Right lobe of liver (tissue), 6 donors: ENCODE data around the gene PEX11G. TPM values are rescaled to one million over a fixed set of nuclear protein-coding genes. Genes with fewer than 3 reads are reported as not detected.
A peak's percentile ranks its signal among the peaks of the same experiment; 100 is the strongest.

ENCODE experiments used
- ATAC-seq, 4 donors: fragments of 200-7000 bp; cut with Tn5 transposase; one replicate each; pipeline ENCODE4 v1.9.1; 2020; ENCODE audit warnings: mild to moderate bottlenecking in 4 of 4, moderate library complexity in 4 of 4
- DNase-seq, 3 donors: peaks; one replicate each; pipeline ENCODE4 v3.0.0-alpha.2; 2020
- H3K27ac ChIP-seq, 3 donors: fragments of 200-600 bp; one replicate each; pipeline ENCODE4 v1.8.0; 2022
- H3K27me3 ChIP-seq, 2 donors: fragments of 200-600 bp; one replicate each; pipeline ENCODE4 v1.8.0; 2022
- H3K36me3 ChIP-seq, 4 donors: fragments of 200-600 bp; sonication (generic) in 1 of 4; one replicate each; pipeline versions ENCODE4 v1.5.1 to v1.8.0; 2017 to 2022; ENCODE audit warnings: control low read depth in 1 of 4
- H3K4me1 ChIP-seq, 4 donors: fragments of 200-600 bp; sonication (generic) in 1 of 4; one replicate each; pipeline versions ENCODE4 v1.5.1 to v1.8.0; 2017 to 2022; ENCODE audit warnings: control low read depth in 1 of 4
- H3K4me3 ChIP-seq, 3 donors: fragments of 200-600 bp; one replicate each; pipeline ENCODE4 v1.8.0; 2022
- H3K9me3 ChIP-seq, 4 donors: fragments of 200-600 bp; sonication (generic) in 1 of 4; one replicate each; pipeline versions ENCODE4 v1.5.1 to v1.8.0; 2017 to 2022; ENCODE audit warnings: control low read depth in 1 of 4
- POLR2A ChIP-seq: fragments of 450-650 bp; IDR thresholded peaks from one replicate; pipeline ENCODE4 v1.6.1; 2017; ENCODE audit warnings: antibody characterized with exemption, mild to moderate bottlenecking
- WGBS: methylation state at CpG from one replicate; pipeline ENCODE4 v1.1.6; 2018; ENCODE audit warnings: low coverage, low lambda C conversion rate; ENCODE audit not compliant: insufficient coverage; ENCODE audit errors: missing lambda C conversion rate; 5-methylcytosine and 5-hydroxymethylcytosine counted together
- intact Hi-C, 2 donors: fragments of 100-400 bp; cut with DNase I; formaldehyde crosslinking; loops; one replicate each; pipeline versions ENCODE4 v1.11.2 to v1.14.1; 2022
- total RNA-seq, 6 experiments: library from RNA; depleted of rRNA in 2 of 6; stranded (reverse); fragments of >200 nt in 2 of 6; fragmentation: NEBNext Ultra II Directional in 3 of 6; extraction: Animal tissue kit (Norgen Biotek cat#: 25700) in 3 of 6; gene quantifications; one replicate each; pipeline versions ENCODE4 v1.1.0 to v1.2.4, GENCODE V29; 2016 to 2023
- TF ChIP-seq, protein P1 (sequence below), 4 donors: fragments of 200-600 bp in 3 of 4; fragments of 450-650 bp in 1 of 4; IDR thresholded peaks; one replicate each; pipeline versions ENCODE4 v1.5.1 to v1.8.0; 2016 to 2022; ENCODE audit warnings: antibody characterized with exemption in 4 of 4, mild to moderate bottlenecking in 2 of 4
- donor health status: DM: no; HTN: yes; CAD: no.
- donor health status: DM: no; HTN: no; CAD: no.
- donor health status: DM: no; HTN: no; CAD: no.
- donor health status: DM: no; HTN: yes; CAD: no.
- donor health status: DM: no; HTN: yes; CAD: no.

Gene PEX11G
- total RNA-seq, 6 experiments from 2014 or later: 4.8 to 14.3 (median 9.4) TPM

DNA sequence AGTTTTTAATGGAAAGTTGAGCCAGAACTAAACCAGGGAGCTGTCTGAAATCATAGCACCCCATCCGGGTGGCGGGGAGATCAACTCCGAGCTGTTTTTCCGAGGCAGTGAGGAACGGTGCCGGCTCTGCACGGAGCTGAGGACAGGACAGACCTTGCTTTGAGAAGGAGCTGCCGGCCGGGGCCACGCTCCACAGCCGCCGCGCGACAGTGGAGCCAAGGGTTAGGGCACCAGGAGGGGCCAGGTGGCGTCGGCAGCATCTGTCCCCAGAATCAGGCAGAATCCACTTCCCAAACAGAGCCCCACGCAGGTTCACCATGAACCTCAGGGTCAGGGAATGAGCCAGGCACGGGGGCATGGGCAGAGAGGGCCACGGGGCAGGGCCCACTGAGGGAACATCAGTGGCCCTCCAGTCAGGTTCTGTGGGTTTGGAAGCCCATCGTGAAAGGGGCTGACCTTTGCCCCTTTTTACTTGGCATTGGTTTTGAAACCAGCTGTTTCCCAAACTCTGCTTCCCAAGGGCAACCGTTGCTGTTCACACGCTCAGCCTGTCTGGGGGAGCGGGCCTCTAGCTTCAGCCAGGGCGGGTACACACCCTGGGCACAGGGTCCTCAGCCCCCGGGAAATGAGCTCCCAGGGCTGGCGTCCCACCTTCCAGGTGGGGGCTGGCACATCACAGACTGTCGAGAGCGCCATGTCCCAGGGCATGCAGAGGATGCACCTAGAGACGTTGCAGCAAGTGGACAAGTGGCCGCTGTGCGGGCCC is 18.1 kb downstream of the PEX11G start:
- H3K4me3 ChIP-seq: no peak overlapping the region
- peaks cover 0 to 39% (median 1%) of the 10 kb centered on the region in 4 donors for H3K36me3 ChIP-seq
- WGBS: 20% methylated on average over 1 of the region's 31 CpGs
- ATAC-seq (peak in 1 of 4 donors; percentile 24), DNase-seq (no peak)
- intact Hi-C loops: no loop called here
- no peaks in the 10 kb centered on the region for H3K4me1 ChIP-seq
- no peak for TF ChIP-seq POLR2A
- TF ChIP-seq, protein P1, sequence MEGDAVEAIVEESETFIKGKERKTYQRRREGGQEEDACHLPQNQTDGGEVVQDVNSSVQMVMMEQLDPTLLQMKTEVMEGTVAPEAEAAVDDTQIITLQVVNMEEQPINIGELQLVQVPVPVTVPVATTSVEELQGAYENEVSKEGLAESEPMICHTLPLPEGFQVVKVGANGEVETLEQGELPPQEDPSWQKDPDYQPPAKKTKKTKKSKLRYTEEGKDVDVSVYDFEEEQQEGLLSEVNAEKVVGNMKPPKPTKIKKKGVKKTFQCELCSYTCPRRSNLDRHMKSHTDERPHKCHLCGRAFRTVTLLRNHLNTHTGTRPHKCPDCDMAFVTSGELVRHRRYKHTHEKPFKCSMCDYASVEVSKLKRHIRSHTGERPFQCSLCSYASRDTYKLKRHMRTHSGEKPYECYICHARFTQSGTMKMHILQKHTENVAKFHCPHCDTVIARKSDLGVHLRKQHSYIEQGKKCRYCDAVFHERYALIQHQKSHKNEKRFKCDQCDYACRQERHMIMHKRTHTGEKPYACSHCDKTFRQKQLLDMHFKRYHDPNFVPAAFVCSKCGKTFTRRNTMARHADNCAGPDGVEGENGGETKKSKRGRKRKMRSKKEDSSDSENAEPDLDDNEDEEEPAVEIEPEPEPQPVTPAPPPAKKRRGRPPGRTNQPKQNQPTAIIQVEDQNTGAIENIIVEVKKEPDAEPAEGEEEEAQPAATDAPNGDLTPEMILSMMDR (IDR thresholded peaks at IDR 0.05): no peak
- no peak overlapping the region for H3K27ac ChIP-seq
- H3K9me3 ChIP-seq: no peaks in the 10 kb centered on the region
- H3K27me3 ChIP-seq: no peaks in the 10 kb centered on the region

DNA sequence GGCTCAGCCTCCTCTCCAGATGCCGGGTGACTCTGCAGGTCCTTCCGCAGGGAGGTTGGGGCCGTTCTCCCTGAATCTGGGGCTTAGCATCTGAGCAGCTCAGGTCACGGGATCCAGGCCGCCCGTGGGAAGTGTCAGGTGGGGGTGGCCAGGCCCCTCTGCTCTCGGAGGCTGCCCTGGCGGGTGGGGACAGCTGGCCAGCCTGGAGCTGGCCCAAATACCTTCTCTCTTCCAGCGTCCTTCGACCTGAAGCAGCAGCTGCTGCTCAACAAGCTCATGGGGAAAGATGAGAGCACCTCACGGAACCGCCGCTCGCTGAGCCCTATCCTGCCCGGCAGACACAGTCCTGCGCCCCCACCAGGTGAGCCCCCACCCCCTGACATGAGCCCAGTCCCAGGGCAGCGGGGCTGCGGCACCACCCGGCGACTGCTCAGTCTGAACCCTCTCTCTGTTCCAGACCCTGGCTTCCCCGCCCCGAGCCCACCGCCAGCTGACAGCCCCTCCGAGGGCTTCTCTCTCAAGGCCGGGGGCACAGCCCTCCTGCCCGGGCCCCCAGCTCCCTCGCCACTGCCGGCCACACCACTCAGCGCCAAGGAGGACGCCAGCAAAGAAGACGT is 19.1 kb downstream of the PEX11G start:
- 100% methylated on average over 3 of the region's 31 CpGs for WGBS
- ATAC-seq (peak in 2 of 4 donors; percentile 6 to 10), DNase-seq (no peak)
- H3K36me3 ChIP-seq: peaks cover 0 to 43% (median 3%) of the 10 kb centered on the region in 4 donors
- H3K4me1 ChIP-seq: no peaks in the 10 kb centered on the region
- no peak overlapping the region for H3K4me3 ChIP-seq
- intact Hi-C loops: no loop called here
- no peaks in the 10 kb centered on the region for H3K27me3 ChIP-seq
- H3K27ac ChIP-seq: no peak overlapping the region
- H3K9me3 ChIP-seq: no peaks in the 10 kb centered on the region
- no peak for TF ChIP-seq POLR2A
- TF ChIP-seq, protein P1 (IDR thresholded peaks at IDR 0.05): no peak

DNA sequence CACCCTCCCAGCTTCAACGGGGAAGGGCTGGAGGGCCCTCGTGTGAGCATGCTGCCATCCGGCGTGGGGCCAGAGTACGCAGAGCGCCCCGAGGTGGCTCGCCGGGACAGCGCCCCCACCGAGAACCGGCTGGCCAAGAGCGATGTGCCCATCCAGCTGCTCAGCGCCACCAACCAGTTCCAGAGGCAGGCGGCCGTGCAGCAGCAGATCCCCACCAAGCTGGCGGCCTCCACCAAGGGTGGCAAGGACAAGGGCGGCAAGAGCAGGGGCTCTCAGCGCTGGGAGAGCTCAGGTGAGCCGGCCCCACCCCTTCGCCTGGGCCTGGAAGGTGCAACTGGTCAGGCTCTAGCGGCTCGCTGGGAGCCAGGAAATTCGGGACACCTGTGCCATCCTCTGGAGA is 20.0 kb downstream of the PEX11G start:
- Histone ChIP-seq H3K36me3 (peaks cover 0 to 50% (median 4%) of the 10 kb centered on the region in 4 donors), H3K27ac (no peak overlapping the region), H3K4me1 (no peaks in the 10 kb centered on the region), H3K9me3 (no peaks in the 10 kb centered on the region), H3K4me3 (no peak overlapping the region), H3K27me3 (no peaks in the 10 kb centered on the region)
- TF ChIP-seq, protein P1 (IDR thresholded peaks at IDR 0.05): no peak
- TF ChIP-seq POLR2A: no peak
- ATAC-seq: no peak
- DNase-seq: no peak
- WGBS: no CpG with 5 or more reads among the region's 24 CpGs
- intact Hi-C loops: no loop called here

GRCh38 chr19:7467009-7467989 is 21.5 kb downstream of the PEX11G start:
- DNase-seq: no peak

More at GRCh38 chr19:7467009-7467989, 21.5 kb downstream of the PEX11G start:
- intact Hi-C loops: no loop called here
- ATAC-seq: no peak
- Histone ChIP-seq H3K9me3 (no peaks in the 10 kb centered on the region), H3K4me3 (no peak overlapping the region), H3K36me3 (peaks cover 0 to 61% (median 4%) of the 10 kb centered on the region in 4 donors), H3K27me3 (no peaks in the 10 kb centered on the region), H3K27ac (no peak overlapping the region), H3K4me1 (no peaks in the 10 kb centered on the region)
- TF ChIP-seq, protein P1 (IDR thresholded peaks at IDR 0.05): no peak
- no peak for TF ChIP-seq POLR2A
- 95% methylated on average over 32 of the region's 86 CpGs for WGBS
